ENCODE data around the gene ACAD10.

Gene ACAD10

DNA sequence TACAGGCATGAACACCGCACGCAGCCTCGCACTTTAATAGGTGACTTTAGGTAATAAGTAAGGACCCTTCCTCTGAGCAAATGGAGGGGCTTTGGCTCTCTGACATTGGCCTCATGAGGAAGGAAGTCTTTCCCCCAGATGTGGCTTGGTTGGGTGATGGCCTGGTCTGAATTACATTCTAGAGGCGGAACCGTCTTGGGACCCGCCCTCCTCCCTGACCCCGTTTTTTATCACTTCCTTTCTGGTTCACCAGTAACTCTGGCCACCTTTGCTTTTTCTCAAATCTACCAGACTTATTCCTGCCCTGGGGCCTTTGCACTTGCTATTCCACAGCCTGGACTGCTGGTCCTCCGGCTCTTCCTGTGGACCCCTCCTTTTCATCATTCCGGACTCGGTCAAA is 94.3 kb downstream of the ACAD10 start:
- CTCF ChIA-PET = no interaction called here
- DNase-seq (ENCODE audit: extremely low spot score) = no peak
- TF ChIP-seq HDGF (IDR thresholded peaks at IDR 0.05; ENCODE audit: borderline replicate concordance) (no peak), ELF4 (IDR thresholded peaks at IDR 0.05) (no peak)
- POLR2A ChIA-PET = no interaction called here

DNA sequence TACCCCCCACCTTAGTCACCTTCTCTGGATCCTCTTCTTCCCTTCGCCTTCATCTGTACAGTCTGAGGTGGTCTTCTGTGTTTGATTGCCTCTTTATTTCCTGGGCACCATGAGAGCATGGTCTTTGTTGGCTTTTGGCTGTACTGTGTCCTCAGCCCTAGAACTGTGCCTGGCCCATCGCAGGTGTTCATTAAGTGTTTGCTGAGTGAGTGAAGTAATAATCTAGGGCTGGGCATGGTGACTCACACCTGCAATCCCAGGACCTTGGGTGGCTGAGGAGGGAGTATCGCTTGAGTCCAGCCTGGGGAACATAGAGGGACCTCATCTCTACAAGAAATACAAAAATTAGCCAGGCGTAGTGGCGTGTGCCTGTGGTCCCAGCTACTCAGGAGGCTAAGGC is 94.8 kb downstream of the ACAD10 start:
- ChIA-PET POLR2A (no interaction called here), CTCF (no interaction called here)
- TF ChIP-seq LEF1 (IDR thresholded peaks at IDR 0.05; ENCODE audit: borderline replicate concordance) (no peak), ELF4 (IDR thresholded peaks at IDR 0.05) (no peak), SUZ12 (IDR thresholded peaks at IDR 0.05) (no peak), FOXK2 (IDR thresholded peaks at IDR 0.05) (no peak)
- DNase-seq (ENCODE audit: extremely low spot score) = no peak

DNA sequence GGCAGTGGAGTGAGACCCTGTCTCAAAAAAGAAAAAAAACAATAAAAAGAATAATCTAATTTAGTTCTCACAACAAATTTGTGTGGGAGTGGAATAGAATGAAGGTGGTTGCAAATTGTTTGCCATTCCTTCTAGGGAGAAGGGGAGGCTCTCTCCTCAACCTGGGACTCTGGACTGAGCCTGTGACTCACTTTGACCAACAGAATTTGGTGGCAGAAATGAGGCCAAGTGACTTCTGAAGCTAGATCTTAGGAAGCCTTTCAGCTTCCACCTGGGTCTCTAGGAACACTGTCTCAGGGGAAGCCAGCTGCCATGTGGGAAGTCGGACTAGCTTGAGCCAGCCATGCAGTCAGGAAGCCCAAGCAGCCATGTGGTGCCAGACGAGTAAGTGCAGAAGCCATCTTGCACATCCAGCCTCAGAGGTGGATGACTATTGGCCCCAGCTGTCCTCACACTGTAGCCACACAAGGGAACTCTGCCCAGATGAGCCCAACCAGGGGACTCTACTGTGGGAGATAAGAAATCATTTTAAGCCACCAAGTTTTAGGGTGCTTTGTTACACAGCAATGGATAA is 95.3 kb downstream of the ACAD10 start:
- TF ChIP-seq FOXA1 (IDR thresholded peaks at IDR 0.05) (no peak), TARDBP (IDR thresholded peaks at IDR 0.05) (no peak), L3MBTL2 (conservative IDR thresholded peaks at IDR 0.05) (no peak), SUZ12 (IDR thresholded peaks at IDR 0.05) (no peak), ZNF384 (IDR thresholded peaks at IDR 0.05) (no peak), FOXM1 (IDR thresholded peaks at IDR 0.05; ENCODE audit: borderline replicate concordance) (no peak), BHLHE40 (IDR thresholded peaks at IDR 0.05; ENCODE audit: borderline replicate concordance) (no peak)
- DNase-seq (ENCODE audit: extremely low spot score) = no peak
- ChIA-PET POLR2A (no interaction called here), CTCF (no interaction called here)

DNA sequence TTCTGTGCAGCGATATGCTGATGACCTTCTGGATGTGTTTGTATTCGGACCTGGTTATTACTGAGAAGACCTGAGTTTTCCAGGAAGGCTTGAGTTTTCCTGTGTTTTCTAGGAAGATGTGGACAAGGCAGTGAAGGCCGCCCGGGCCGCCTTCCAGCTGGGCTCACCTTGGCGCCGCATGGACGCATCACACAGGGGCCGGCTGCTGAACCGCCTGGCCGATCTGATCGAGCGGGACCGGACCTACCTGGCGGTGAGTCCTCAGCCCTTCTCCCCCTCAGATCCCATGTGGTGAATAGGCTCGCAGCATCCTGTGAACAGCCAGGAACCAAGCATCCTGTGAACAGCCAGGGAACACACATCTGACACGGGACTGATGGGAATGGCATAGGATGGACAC is 97.2 kb downstream of the ACAD10 start:
- ChIA-PET CTCF (no interaction called here), POLR2A (no interaction called here)
- DNase-seq (ENCODE audit: extremely low spot score) = no peak
- TF ChIP-seq ARNT (IDR thresholded peaks at IDR 0.05) = no peak
- TF ChIP-seq FOXK2 (IDR thresholded peaks at IDR 0.05) = no peak
- TF ChIP-seq TARDBP (IDR thresholded peaks at IDR 0.05) = no peak

DNA sequence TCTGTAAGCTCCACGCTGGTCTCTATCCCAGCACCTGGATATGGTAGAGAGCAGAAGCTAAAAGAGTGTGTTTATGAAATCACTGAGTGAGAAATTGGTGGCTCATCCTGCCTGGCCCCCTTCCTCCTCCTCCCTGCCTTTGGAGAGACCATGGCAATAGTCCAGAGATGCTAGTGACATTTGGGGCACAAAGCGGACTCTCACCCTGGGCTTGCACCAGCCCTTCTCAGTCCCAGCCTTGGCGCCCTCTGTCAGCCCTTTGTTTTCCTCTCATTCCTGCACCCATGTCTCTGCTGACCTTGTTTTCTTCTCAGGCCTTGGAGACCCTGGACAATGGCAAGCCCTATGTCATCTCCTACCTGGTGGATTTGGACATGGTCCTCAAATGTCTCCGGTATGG is 99.1 kb downstream of the ACAD10 start:
- ChIA-PET CTCF (interaction anchor here (0.6 kb wide), 1 partner anchor 28 kb away, joined by 4 read pairs; no protein-coding TSS in a partner anchor), POLR2A (no interaction called here)
- no peak for DNase-seq (ENCODE audit: extremely low spot score)
- TF ChIP-seq NFRKB (IDR thresholded peaks at IDR 0.05) = no peak
- TF ChIP-seq FOXK2 (IDR thresholded peaks at IDR 0.05) = no peak
- TF ChIP-seq BHLHE40 (IDR thresholded peaks at IDR 0.05; ENCODE audit: borderline replicate concordance) = no peak
- TF ChIP-seq ARNT (IDR thresholded peaks at IDR 0.05) = no peak
- TF ChIP-seq CTBP1 (IDR thresholded peaks at IDR 0.05; ENCODE audit: borderline replicate concordance) = no peak
- no peak for TF ChIP-seq LEF1 (IDR thresholded peaks at IDR 0.05; ENCODE audit: borderline replicate concordance)
- TF ChIP-seq ELF4 (IDR thresholded peaks at IDR 0.05) = no peak
- TF ChIP-seq FOXA1 (IDR thresholded peaks at IDR 0.05) = no peak
- no peak for TF ChIP-seq SUZ12 (IDR thresholded peaks at IDR 0.05)
- no peak for TF ChIP-seq ZNF384 (IDR thresholded peaks at IDR 0.05)
- TF ChIP-seq TARDBP (IDR thresholded peaks at IDR 0.05) = no peak
- TF ChIP-seq, protein P1, sequence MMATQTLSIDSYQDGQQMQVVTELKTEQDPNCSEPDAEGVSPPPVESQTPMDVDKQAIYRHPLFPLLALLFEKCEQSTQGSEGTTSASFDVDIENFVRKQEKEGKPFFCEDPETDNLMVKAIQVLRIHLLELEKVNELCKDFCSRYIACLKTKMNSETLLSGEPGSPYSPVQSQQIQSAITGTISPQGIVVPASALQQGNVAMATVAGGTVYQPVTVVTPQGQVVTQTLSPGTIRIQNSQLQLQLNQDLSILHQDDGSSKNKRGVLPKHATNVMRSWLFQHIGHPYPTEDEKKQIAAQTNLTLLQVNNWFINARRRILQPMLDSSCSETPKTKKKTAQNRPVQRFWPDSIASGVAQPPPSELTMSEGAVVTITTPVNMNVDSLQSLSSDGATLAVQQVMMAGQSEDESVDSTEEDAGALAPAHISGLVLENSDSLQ (IDR thresholded peaks at IDR 0.05) = no peak
- no peak for TF ChIP-seq HDGF (IDR thresholded peaks at IDR 0.05; ENCODE audit: borderline replicate concordance)
- no peak for TF ChIP-seq L3MBTL2 (conservative IDR thresholded peaks at IDR 0.05)
- no peak for TF ChIP-seq FOXM1 (IDR thresholded peaks at IDR 0.05; ENCODE audit: borderline replicate concordance)
- TF ChIP-seq SP1 (IDR thresholded peaks at IDR 0.05) = no peak

DNA sequence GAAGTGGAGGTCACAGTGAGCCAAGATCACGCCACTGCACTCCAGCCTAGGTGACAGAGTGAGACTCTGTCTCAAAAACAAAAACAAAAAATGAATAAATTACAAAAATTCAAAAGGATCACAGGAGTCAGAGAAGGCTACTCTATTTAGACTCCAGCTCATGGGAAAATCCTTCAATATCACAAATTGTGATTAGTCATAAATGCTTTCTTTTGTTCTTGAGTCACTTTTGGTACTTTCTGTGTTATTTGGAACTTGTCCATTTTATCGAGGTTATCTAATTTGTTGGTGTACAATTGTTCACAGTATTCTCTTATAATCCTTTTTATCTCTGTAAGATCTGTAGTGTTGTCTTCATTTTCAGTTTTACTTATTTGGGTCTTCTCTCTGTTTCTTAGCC is 99.8 kb downstream of the ACAD10 start:
- DNase-seq (ENCODE audit: extremely low spot score) = no peak
- TF ChIP-seq, protein P1 (IDR thresholded peaks at IDR 0.05) = no peak
- TF ChIP-seq FOXA1 (IDR thresholded peaks at IDR 0.05) (no peak), SP1 (IDR thresholded peaks at IDR 0.05) (no peak), L3MBTL2 (conservative IDR thresholded peaks at IDR 0.05) (no peak), TARDBP (IDR thresholded peaks at IDR 0.05) (no peak), HDGF (IDR thresholded peaks at IDR 0.05; ENCODE audit: borderline replicate concordance) (no peak), ELF4 (IDR thresholded peaks at IDR 0.05) (no peak)
- CTCF ChIA-PET = no interaction called here
- POLR2A ChIA-PET = no interaction called here

DNA sequence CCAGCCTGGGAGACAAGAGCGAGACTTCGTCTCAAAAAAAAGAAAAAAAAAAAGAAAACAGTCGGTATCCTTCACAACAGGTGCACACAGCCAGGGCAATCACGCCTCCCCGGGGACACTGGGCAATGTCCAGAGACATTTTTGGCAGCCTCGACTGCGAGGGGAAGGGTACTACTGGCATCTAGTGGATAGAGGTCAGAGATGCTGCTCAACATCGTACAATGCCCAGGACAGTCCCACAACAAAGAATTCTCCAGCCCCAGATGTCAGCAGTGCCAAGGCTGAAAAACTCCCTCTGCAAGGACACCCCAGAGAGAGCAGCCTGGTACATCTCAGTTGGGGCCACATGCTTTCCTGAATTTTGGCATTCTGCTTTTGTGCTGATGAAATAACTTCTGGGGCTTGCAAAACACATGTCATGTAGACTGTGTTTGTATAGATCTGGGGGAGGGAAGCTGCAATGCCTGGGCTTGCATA is 102.4 kb downstream of the ACAD10 start:
- ChIA-PET CTCF (interaction anchor here (0.7 kb wide), 1 partner anchor 48 kb away, joined by 3 read pairs; no protein-coding TSS in a partner anchor), POLR2A (no interaction called here)
- no peak for DNase-seq (ENCODE audit: extremely low spot score)
- no peak for TF ChIP-seq TARDBP (IDR thresholded peaks at IDR 0.05)
- TF ChIP-seq FOXM1 (IDR thresholded peaks at IDR 0.05; ENCODE audit: borderline replicate concordance) = no peak
- no peak for TF ChIP-seq FOXK2 (IDR thresholded peaks at IDR 0.05)
- TF ChIP-seq L3MBTL2 (conservative IDR thresholded peaks at IDR 0.05) = no peak

DNA sequence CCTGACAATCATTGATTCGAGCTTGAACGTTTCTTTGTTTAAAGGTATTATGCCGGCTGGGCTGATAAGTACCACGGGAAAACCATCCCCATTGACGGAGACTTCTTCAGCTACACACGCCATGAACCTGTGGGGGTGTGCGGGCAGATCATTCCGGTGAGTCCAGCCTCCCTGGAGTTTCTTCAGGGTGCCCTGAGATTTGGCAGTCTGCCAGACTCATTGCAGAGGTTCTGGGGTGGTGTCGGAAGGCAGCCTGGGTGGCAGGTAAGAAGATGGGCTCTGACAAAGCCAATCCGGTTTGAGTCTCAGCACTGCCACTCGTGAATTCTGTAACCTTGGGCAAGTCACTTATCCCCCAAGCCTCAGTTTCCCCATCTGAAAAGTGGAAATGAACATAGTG is 103.9 kb downstream of the ACAD10 start:
- no peak for DNase-seq (ENCODE audit: extremely low spot score)
- TF ChIP-seq, protein P1 (IDR thresholded peaks at IDR 0.05) = no peak
- TF ChIP-seq FOXK2 (IDR thresholded peaks at IDR 0.05) = no peak
- TF ChIP-seq BHLHE40 (IDR thresholded peaks at IDR 0.05; ENCODE audit: borderline replicate concordance) = no peak
- TF ChIP-seq SUZ12 (IDR thresholded peaks at IDR 0.05) = no peak
- TF ChIP-seq ARNT (IDR thresholded peaks at IDR 0.05) = no peak
- TF ChIP-seq FOXM1 (IDR thresholded peaks at IDR 0.05; ENCODE audit: borderline replicate concordance) = no peak
- no peak for TF ChIP-seq FOXA1 (IDR thresholded peaks at IDR 0.05)
- no peak for TF ChIP-seq ELF4 (IDR thresholded peaks at IDR 0.05)
- TF ChIP-seq NFRKB (IDR thresholded peaks at IDR 0.05) = no peak
- no peak for TF ChIP-seq TARDBP (IDR thresholded peaks at IDR 0.05)
- TF ChIP-seq L3MBTL2 (conservative IDR thresholded peaks at IDR 0.05) = no peak
- no peak for TF ChIP-seq SP1 (IDR thresholded peaks at IDR 0.05)
- TF ChIP-seq LEF1 (IDR thresholded peaks at IDR 0.05; ENCODE audit: borderline replicate concordance) = no peak
- TF ChIP-seq ZNF384 (IDR thresholded peaks at IDR 0.05) = no peak
- TF ChIP-seq CTBP1 (IDR thresholded peaks at IDR 0.05; ENCODE audit: borderline replicate concordance) = no peak
- no peak for TF ChIP-seq HDGF (IDR thresholded peaks at IDR 0.05; ENCODE audit: borderline replicate concordance)
- POLR2A ChIA-PET = no interaction called here
- CTCF ChIA-PET = interaction anchor here (0.6 to 0.7 kb wide), 2 partner anchors 104 to 1118 kb away, joined by 3 to 10 read pairs; no protein-coding TSS in a partner anchor

Measured in HEK293T (cell line).